Caco-2 (cell line): ENCODE measurements around the gene MCRIP2. TPM values are rescaled to one million over a fixed set of nuclear protein-coding genes. Genes with fewer than 3 reads are reported as not detected.
A peak's percentile ranks its signal among the peaks of the same experiment; 100 is the strongest.

Experiments used
- BruUV-seq: library from RNA; stranded (reverse); fragments of 400-500 nt; replicated peaks from 2 replicates; lab custom pipeline; 2021; lab: Mats Ljungman, UMichigan
- CTCF ChIA-PET: fragments of 300-600 bp; sonication (Branson Sonifier 250); formaldehyde crosslinking; loops from one replicate; lab custom pipeline; 2022; ENCODE audit warnings: antibody characterized with exemption; lab: Charles Lee
- POLR2A ChIA-PET: fragments of 300-600 bp; sonication (Branson Sonifier 250); formaldehyde crosslinking; loops from one replicate; lab custom pipeline; 2022; ENCODE audit warnings: antibody characterized with exemption; lab: Charles Lee
- DNase-seq, 2 experiments: peaks; one replicate each; pipeline versions ENCODE4 v3.0.0 to v3.0.0-alpha.2; 2020 to 2022
- H3K27me3 ChIP-seq: replicated peaks from 2 replicates; pipeline ENCODE4 v1.6.0; 2011; ENCODE audit warnings: low read length; ENCODE audit not compliant: control insufficient read depth, insufficient read depth
- H3K36me3 ChIP-seq: 2 replicates; pipeline ENCODE4 v1.5.1; 2011; ENCODE audit warnings: low read length; ENCODE audit not compliant: control insufficient read depth, insufficient read depth
- H3K4me1 ChIP-seq: fragments of 250-450 bp; sonication (Bioruptor Pico); 2 replicates; pipeline ENCODE4 v1.5.1; 2020; ENCODE audit warnings: mild to moderate bottlenecking
- H3K4me3 ChIP-seq: 2 replicates; pipeline ENCODE4 v1.5.1; 2011; ENCODE audit warnings: low read depth, mild to moderate bottlenecking, control low read depth, low read length
- H3K9me3 ChIP-seq: fragments of 250-450 bp; sonication (Bioruptor Pico); 2 replicates; pipeline ENCODE4 v1.5.1; 2020; ENCODE audit warnings: mild to moderate bottlenecking, moderate library complexity
- H3K27ac Mint-ChIP-seq: one replicate; pipeline ENCODE4 v1.8.0; 2022; ENCODE audit warnings: mixed read lengths; ENCODE audit not compliant: unreplicated experiment
- H3K27me3 Mint-ChIP-seq: one replicate; pipeline ENCODE4 v1.8.0; 2022; ENCODE audit warnings: mixed read lengths; ENCODE audit not compliant: insufficient read depth, unreplicated experiment
- H3K36me3 Mint-ChIP-seq: one replicate; pipeline ENCODE4 v1.8.0; 2022; ENCODE audit warnings: mild to moderate bottlenecking, mixed read lengths; ENCODE audit not compliant: insufficient read depth, unreplicated experiment
- H3K4me1 Mint-ChIP-seq: one replicate; pipeline ENCODE4 v1.8.0; 2022; ENCODE audit warnings: low read depth, mixed read lengths; ENCODE audit not compliant: unreplicated experiment
- H3K4me3 Mint-ChIP-seq: one replicate; pipeline ENCODE4 v1.8.0; 2022; ENCODE audit warnings: mild to moderate bottlenecking, moderate library complexity, mixed read lengths; ENCODE audit not compliant: unreplicated experiment
- H3K9me3 Mint-ChIP-seq: one replicate; pipeline ENCODE4 v1.8.0; 2022; ENCODE audit warnings: mixed read lengths; ENCODE audit not compliant: unreplicated experiment
- CTCF ChIP-seq, 2 experiments: fragments of 200-600 bp in 1 of 2; IDR thresholded peaks; 1 replicate in 1 of 2; 2 replicates in 1 of 2; pipeline versions ENCODE4 v1.5.1 to v1.8.0; 2011 to 2022; ENCODE audit warnings: antibody characterized with exemption in 1 of 2, control low read depth in 1 of 2, inconsistent platforms in 1 of 2, low read depth in 1 of 2, low read length in 1 of 2, mild to moderate bottlenecking in 1 of 2, moderate library complexity in 1 of 2; ENCODE audit not compliant: insufficient read depth in 1 of 2, severe bottlenecking in 1 of 2, unreplicated experiment in 1 of 2
- intact Hi-C: fragments of 100-400 bp; cut with micrococcal nuclease; formaldehyde crosslinking; loops from one replicate; pipeline ENCODE4 v1.10.0; 2022; ENCODE audit not compliant: unreplicated experiment
- total RNA-seq: library from RNA; stranded (reverse); gene quantifications from 2 replicates; pipeline ENCODE4 v1.2.3, GENCODE V29; 2022

MCRIP2 gene
- total RNA-seq, 1 experiment from 2014 or later = 33.0 TPM

DNA sequence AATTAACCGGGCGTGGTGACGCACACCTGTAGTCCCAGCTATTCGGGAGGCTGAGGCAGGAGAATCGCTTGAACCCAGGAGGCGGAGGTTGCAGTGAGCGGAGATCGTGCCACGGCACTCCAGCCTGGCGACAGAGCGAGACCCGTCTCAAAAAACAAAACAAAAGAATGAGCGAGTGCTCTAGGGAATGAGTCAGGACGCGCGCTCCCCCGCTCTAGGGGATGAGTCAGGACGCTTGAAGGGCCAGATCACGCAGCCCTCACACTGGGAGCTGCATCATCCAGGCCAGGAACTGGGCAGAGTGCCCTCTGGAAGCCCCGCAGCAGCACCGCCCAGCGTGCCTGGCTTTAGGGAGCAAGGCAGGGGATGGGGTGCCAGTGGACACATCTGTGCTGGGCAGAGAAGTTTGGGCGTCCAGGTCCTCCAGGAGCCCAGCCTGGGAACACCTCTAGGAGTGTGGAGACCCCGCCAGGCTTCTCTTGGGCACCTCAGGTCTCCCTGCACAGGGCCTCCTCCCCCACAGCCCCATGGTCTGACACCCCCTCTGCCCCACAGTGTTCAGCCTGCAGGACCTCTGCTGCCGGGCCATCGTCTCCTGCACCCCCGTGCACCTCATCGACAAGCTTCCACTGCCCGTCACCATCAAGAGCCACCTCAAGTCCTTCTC is 14.7 kb upstream of the MCRIP2 start:
- no peak overlapping the region for H3K27ac Mint-ChIP-seq
- CTCF ChIA-PET = no interaction called here
- BruUV-seq = no TSS peak

GRCh38 chr16:627454-628239 is 14.0 kb upstream of the MCRIP2 start:
- Histone ChIP-seq H3K4me3 (no peak overlapping the region), H3K27me3 (no peaks in the 10 kb centered on the region), H3K9me3 (no peaks in the 10 kb centered on the region), H3K36me3 (no peaks in the 10 kb centered on the region), H3K4me1 (no peaks in the 10 kb centered on the region)
- Mint-ChIP-seq H3K27ac (no peak overlapping the region), H3K27me3 (no peaks in the 10 kb centered on the region), H3K4me3 (no peak overlapping the region), H3K4me1 (no peaks in the 10 kb centered on the region), H3K36me3 (peaks cover 23% of the 10 kb centered on the region), H3K9me3 (no peaks in the 10 kb centered on the region)
- CTCF ChIA-PET = no interaction called here
- no TSS peak for BruUV-seq
- TF ChIP-seq CTCF (IDR thresholded peaks at IDR 0.05; ENCODE audit: insufficient read depth in 1 of 2, low read depth in 1 of 2, low read length in 1 of 2, severe bottlenecking in 1 of 2, unreplicated experiment in 1 of 2) = no peak
- peak in 1 of 2 experiments; percentile 40 for DNase-seq
- intact Hi-C loops = no loop called here
- POLR2A ChIA-PET = no interaction called here

More for the DNA sequence above, 14.7 kb upstream of the MCRIP2 start:
- DNase-seq = no peak
- Histone ChIP-seq H3K27me3 (no peaks in the 10 kb centered on the region), H3K4me1 (no peaks in the 10 kb centered on the region), H3K4me3 (no peak overlapping the region), H3K36me3 (no peaks in the 10 kb centered on the region), H3K9me3 (no peaks in the 10 kb centered on the region)
- POLR2A ChIA-PET = no interaction called here
- no peaks in the 10 kb centered on the region for H3K27me3 Mint-ChIP-seq
- no peaks in the 10 kb centered on the region for H3K4me1 Mint-ChIP-seq
- H3K36me3 Mint-ChIP-seq = peaks cover 19% of the 10 kb centered on the region
- no peak for TF ChIP-seq CTCF (IDR thresholded peaks at IDR 0.05; ENCODE audit: insufficient read depth in 1 of 2, low read depth in 1 of 2, low read length in 1 of 2, severe bottlenecking in 1 of 2, unreplicated experiment in 1 of 2)
- intact Hi-C loops = no loop called here
- no peak overlapping the region for H3K4me3 Mint-ChIP-seq
- no peaks in the 10 kb centered on the region for H3K9me3 Mint-ChIP-seq

DNA sequence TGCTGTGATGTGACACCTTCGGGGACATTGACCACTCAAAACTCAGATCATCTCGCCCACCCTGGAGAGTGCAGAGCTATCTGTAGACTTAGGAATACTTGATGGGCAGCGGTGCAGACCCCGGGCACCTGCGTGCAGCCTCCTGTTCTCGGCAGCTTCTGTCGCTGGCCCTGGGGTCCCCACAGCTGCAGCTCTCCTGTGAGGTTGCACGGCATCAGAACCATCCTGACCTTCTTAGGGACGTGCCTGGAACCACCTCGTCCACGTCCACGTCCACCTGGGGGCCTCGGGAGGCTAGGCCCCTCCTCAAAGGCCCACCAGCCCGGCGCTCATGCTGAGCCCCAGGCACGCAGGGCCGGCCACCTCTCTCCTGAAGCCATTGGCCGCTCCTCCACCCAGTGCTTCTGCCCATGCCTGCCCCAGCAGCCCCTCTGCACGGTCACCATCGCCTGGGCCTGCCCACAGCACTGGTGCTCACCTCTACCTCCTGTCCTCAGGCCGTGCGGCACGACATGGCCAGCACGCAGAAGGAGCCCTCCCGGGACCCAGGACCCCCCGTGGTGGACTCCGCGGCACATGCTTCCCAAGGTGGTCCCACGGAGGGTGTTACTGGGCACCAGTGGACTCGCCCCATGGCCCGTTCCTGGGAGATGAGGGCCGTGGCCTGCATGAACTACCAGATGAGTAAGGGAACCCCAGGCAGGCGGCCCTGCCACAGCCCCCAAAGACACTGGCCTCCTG is 13.1 kb upstream of the MCRIP2 start:
- Mint-ChIP-seq H3K36me3 (peaks cover 23% of the 10 kb centered on the region), H3K9me3 (no peaks in the 10 kb centered on the region), H3K4me3 (no peak overlapping the region), H3K4me1 (no peaks in the 10 kb centered on the region), H3K27ac (peak overlapping the region; percentile 50), H3K27me3 (no peaks in the 10 kb centered on the region)
- ChIA-PET POLR2A (no interaction called here), CTCF (no interaction called here)
- Histone ChIP-seq H3K4me1 (no peaks in the 10 kb centered on the region), H3K36me3 (no peaks in the 10 kb centered on the region), H3K4me3 (no peak overlapping the region), H3K27me3 (no peaks in the 10 kb centered on the region), H3K9me3 (no peaks in the 10 kb centered on the region)
- DNase-seq = no peak
- BruUV-seq = no TSS peak
- intact Hi-C loops = no loop called here
- TF ChIP-seq CTCF (IDR thresholded peaks at IDR 0.05; ENCODE audit: insufficient read depth in 1 of 2, low read depth in 1 of 2, low read length in 1 of 2, severe bottlenecking in 1 of 2, unreplicated experiment in 1 of 2) = no peak
